Uterus (tissue), 2 donors: Measurements from ENCODE around the gene ASPA.

Experiments used
- POLR2A ChIP-seq, 2 donors: fragments of 450-650 bp; IDR thresholded peaks; one replicate each; pipeline ENCODE4 v1.6.1; 2016; ENCODE audit warnings: antibody characterized with exemption in 2 of 2, mild to moderate bottlenecking in 1 of 2, moderate library complexity in 1 of 2
- TF ChIP-seq, protein P1 (sequence below), 4 experiments: fragments of 200-600 bp in 2 of 4; fragments of 450-650 bp in 2 of 4; sonication (generic) in 2 of 4; IDR thresholded peaks; one replicate each; pipeline ENCODE4 v1.5.1; 2016 to 2019; ENCODE audit warnings: antibody characterized with exemption in 4 of 4, mild to moderate bottlenecking in 2 of 4, moderate library complexity in 1 of 4

DNA sequence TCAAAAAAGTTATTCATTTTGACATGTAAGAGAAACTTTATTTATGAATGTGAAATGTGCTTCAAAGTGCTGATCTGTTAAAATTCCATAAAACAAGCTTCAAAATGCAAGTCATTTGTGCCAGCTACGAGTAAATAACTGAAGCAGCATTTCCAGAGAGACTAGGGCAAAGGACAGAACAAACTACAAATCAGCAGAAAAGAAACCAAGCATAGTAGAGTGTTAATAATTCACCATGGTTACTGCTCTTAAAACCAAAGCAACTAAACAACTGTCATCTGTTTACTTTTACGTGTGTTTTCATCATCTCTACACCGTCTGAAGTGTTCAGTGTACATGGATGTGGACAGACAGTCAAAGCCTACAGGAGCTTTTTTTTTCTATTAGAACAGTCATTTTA, 1.6 kb upstream of the ASPA start:
- TF ChIP-seq, protein P1, sequence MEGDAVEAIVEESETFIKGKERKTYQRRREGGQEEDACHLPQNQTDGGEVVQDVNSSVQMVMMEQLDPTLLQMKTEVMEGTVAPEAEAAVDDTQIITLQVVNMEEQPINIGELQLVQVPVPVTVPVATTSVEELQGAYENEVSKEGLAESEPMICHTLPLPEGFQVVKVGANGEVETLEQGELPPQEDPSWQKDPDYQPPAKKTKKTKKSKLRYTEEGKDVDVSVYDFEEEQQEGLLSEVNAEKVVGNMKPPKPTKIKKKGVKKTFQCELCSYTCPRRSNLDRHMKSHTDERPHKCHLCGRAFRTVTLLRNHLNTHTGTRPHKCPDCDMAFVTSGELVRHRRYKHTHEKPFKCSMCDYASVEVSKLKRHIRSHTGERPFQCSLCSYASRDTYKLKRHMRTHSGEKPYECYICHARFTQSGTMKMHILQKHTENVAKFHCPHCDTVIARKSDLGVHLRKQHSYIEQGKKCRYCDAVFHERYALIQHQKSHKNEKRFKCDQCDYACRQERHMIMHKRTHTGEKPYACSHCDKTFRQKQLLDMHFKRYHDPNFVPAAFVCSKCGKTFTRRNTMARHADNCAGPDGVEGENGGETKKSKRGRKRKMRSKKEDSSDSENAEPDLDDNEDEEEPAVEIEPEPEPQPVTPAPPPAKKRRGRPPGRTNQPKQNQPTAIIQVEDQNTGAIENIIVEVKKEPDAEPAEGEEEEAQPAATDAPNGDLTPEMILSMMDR (IDR thresholded peaks at IDR 0.05): no peak
- no peak for TF ChIP-seq POLR2A (IDR thresholded peaks at IDR 0.05)
